ENCODE results near the gene MAFF.

The MAFF gene

DNA sequence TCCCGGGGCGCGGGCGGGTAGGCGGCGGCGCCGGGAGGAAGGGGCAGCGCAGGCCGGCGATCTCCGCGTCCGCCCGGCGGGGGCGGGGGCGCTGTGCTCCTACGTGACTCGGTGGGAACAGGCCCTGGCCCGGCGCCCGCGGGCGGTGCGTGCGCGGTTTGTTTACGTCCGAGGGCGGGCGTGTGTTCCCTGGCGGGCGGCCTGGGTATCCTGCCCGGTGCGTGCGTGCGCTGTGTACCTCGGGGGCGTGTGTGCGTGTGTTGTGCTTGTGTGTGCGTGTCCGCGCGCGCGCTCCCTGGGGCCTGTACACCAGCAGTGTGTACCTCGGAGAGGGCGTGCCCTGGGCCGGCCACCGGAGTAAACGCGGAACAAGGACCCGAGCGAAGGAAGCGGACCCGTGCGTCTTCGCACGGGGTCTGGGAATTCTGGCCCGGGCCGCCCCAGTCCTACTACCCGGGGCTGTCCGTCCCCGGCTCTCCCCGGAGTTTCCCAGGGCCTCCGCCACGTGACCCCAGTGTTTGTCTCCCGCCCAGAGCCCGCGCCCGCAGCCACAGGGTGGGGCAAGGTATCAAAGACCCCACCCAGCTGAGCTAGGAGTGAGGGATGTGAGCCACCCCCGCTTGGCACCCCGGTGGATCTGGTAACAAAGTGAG, 769 bp downstream of the MAFF start:
- Histone ChIP-seq H3K27me3 (ENCODE audit: low read depth, low read length) (no peaks in the 10 kb centered on the region), H3K9me3 (ENCODE audit: insufficient read depth, low read length) (no peaks in the 10 kb centered on the region), H3K9ac (ENCODE audit: low read length) (peak overlapping the region; percentile 82), H3K27ac (ENCODE audit: low read length) (peak overlapping the region; percentile 30), H3K36me3 (replicated peaks; ENCODE audit: low read depth, low read length) (no peaks in the 10 kb centered on the region), H3K4me1 (ENCODE audit: low read length) (peaks cover 28% of the 10 kb centered on the region), H3K4me2 (ENCODE audit: low read length) (peak overlapping the region; percentile 100), H3K79me2 (ENCODE audit: low read length) (peaks cover 14% of the 10 kb centered on the region; the same call in 1 of the 2 replicates), H2AFZ (ENCODE audit: low read depth, low read length) (peak overlapping the region; percentile 27; the same call in 1 of the 2 replicates), H3K4me3 (ENCODE audit: low read length) (peak overlapping the region; percentile 96), H4K20me1 (ENCODE audit: insufficient read depth, low read length) (peaks cover 13% of the 10 kb centered on the region; the same call in 1 of the 2 replicates)
- TF ChIP-seq EZH2phosphoT487 (IDR thresholded peaks at IDR 0.05; ENCODE audit: low read depth), result no peak
- TF ChIP-seq, protein P1, sequence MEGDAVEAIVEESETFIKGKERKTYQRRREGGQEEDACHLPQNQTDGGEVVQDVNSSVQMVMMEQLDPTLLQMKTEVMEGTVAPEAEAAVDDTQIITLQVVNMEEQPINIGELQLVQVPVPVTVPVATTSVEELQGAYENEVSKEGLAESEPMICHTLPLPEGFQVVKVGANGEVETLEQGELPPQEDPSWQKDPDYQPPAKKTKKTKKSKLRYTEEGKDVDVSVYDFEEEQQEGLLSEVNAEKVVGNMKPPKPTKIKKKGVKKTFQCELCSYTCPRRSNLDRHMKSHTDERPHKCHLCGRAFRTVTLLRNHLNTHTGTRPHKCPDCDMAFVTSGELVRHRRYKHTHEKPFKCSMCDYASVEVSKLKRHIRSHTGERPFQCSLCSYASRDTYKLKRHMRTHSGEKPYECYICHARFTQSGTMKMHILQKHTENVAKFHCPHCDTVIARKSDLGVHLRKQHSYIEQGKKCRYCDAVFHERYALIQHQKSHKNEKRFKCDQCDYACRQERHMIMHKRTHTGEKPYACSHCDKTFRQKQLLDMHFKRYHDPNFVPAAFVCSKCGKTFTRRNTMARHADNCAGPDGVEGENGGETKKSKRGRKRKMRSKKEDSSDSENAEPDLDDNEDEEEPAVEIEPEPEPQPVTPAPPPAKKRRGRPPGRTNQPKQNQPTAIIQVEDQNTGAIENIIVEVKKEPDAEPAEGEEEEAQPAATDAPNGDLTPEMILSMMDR (IDR thresholded peaks at IDR 0.05; ENCODE audit: low read depth, low read length), result peak; percentile 16

DNA sequence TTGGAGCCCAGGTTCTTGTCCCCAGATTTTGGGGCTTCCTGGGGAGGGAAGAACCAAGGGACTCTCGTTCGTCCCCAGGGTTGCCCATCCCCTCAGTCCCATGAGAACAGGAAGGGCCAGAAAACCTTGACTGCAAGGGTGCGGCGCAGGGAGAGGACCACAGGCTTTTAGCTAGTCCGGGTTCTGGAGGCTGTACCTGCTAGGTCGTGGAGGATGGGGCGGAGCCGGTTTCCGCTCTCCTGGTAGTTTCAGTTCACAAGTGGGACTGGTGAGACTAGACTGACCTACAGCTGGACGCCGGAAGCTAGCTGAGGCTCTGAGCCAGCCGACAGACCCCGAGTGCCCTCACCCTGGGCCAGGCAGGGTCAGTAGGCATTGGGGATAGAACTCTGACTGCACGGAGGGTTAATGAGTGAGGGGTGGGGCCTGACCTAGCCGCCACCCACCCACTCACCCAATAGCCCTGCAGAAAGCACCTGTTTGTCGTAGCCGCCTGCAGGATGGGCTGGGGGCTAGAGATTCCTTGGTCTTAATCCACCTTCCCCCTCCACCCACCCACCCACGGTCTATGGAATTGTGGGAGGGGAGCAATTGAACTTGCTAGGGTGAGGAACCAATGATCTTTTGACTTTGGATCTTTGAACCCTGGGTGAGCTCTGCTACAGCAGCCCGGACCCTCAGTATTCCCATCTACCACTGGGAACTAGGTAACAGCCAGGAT, 1.5 kb downstream of the MAFF start:
- Histone ChIP-seq H3K36me3 (replicated peaks; ENCODE audit: low read depth, low read length) (no peaks in the 10 kb centered on the region), H3K27ac (ENCODE audit: low read length) (no peak overlapping the region), H3K4me2 (ENCODE audit: low read length) (peak overlapping the region; percentile 100), H3K27me3 (ENCODE audit: low read depth, low read length) (no peaks in the 10 kb centered on the region), H3K79me2 (ENCODE audit: low read length) (peaks cover 14% of the 10 kb centered on the region; the same call in 1 of the 2 replicates), H2AFZ (ENCODE audit: low read depth, low read length) (0 out of 2 replicates have a peak overlapping the region, but pooled peaks have one; percentile 27), H3K9ac (ENCODE audit: low read length) (peak overlapping the region; percentile 82), H3K9me3 (ENCODE audit: insufficient read depth, low read length) (no peaks in the 10 kb centered on the region), H4K20me1 (ENCODE audit: insufficient read depth, low read length) (peaks cover 19% of the 10 kb centered on the region; the same call in 1 of the 2 replicates), H3K4me1 (ENCODE audit: low read length) (peaks cover 28% of the 10 kb centered on the region), H3K4me3 (ENCODE audit: low read length) (peak overlapping the region; percentile 96)
- TF ChIP-seq EZH2phosphoT487 (IDR thresholded peaks at IDR 0.05; ENCODE audit: low read depth), result no peak
- TF ChIP-seq, protein P1 (IDR thresholded peaks at IDR 0.05; ENCODE audit: low read depth, low read length), result no peak

DNA sequence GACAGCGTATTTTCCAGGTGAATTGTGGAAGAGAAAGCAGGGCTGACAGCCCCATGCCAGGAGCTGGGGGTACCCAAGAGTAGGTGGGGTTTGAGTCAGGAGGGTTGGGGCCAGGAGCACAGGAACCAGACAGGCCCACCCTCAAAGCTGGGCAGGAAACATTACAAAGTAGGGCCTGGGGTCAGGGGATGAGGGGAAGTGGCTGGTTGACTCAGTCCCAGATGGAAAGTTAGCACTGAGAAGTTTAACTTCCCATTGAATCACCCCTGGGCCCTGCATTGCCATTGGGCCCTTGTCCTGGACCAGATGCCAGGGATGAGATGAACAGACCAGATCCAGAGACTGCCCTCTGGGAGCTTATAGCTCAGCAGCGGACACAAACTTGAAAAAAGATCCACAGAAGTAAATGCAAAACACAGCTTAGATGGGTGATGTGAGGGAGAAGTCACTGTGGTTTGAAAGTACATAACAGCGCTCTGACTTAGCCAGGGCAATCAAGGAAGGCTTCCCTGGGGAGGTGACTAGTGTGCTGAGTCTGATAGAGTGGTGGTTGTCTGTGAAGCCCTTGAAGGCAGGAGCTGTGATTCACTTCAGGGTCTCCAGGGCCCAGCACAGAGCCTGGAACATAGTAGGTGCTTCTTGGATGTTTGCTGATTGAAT, 2.2 kb downstream of the MAFF start:
- H3K9ac ChIP-seq (ENCODE audit: low read length), result no peak overlapping the region; the same call in 1 of the 2 replicates
- peaks cover 32% of the 10 kb centered on the region for H3K4me1 ChIP-seq (ENCODE audit: low read length)
- H3K27ac ChIP-seq (ENCODE audit: low read length), result no peak overlapping the region
- peak overlapping the region; percentile 100 for H3K4me2 ChIP-seq (ENCODE audit: low read length)
- H3K79me2 ChIP-seq (ENCODE audit: low read length), result peaks cover 14% of the 10 kb centered on the region; the same call in 1 of the 2 replicates
- no peaks in the 10 kb centered on the region for H3K9me3 ChIP-seq (ENCODE audit: insufficient read depth, low read length)
- no peaks in the 10 kb centered on the region for H3K27me3 ChIP-seq (ENCODE audit: low read depth, low read length)
- TF ChIP-seq, protein P1 (IDR thresholded peaks at IDR 0.05; ENCODE audit: low read depth, low read length), result no peak
- no peak overlapping the region for H2AFZ ChIP-seq (ENCODE audit: low read depth, low read length)
- H4K20me1 ChIP-seq (ENCODE audit: insufficient read depth, low read length), result peaks cover 19% of the 10 kb centered on the region; the same call in 1 of the 2 replicates
- peak overlapping the region; percentile 96 for H3K4me3 ChIP-seq (ENCODE audit: low read length)
- no peaks in the 10 kb centered on the region for H3K36me3 ChIP-seq (replicated peaks; ENCODE audit: low read depth, low read length)

DNA sequence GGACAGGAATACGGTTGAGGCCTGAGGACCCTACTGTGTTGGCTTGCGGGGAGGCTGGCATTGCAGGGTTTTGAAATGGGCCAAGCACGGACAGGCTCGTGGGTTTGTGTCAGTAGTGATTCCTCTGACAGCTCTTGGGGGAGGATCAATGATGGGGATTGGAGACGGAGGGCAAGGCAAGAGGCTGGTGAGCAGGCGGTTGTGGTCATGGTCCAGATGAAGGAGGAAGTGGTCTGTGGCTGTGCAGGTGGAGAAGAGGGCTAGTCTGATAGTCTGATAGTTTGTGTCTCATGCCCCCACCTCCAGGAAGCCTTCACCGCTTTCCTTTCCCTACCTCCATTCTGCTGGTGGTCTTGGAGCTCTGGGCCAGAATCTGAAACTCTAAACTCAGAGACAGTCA, 3.0 kb downstream of the MAFF start:
- Histone ChIP-seq H3K79me2 (ENCODE audit: low read length) (peaks cover 14% of the 10 kb centered on the region; the same call in 1 of the 2 replicates), H3K27ac (ENCODE audit: low read length) (no peak overlapping the region), H3K4me1 (ENCODE audit: low read length) (peaks cover 32% of the 10 kb centered on the region), H3K4me2 (ENCODE audit: low read length) (peak overlapping the region; percentile 100), H3K36me3 (replicated peaks; ENCODE audit: low read depth, low read length) (no peaks in the 10 kb centered on the region), H3K4me3 (ENCODE audit: low read length) (peak overlapping the region; percentile 96), H3K9me3 (ENCODE audit: insufficient read depth, low read length) (no peaks in the 10 kb centered on the region), H4K20me1 (ENCODE audit: insufficient read depth, low read length) (peaks cover 19% of the 10 kb centered on the region; the same call in 1 of the 2 replicates), H3K27me3 (ENCODE audit: low read depth, low read length) (no peaks in the 10 kb centered on the region), H3K9ac (ENCODE audit: low read length) (peak overlapping the region; percentile 8; the same call in 1 of the 2 replicates), H2AFZ (ENCODE audit: low read depth, low read length) (no peak overlapping the region)
- TF ChIP-seq, protein P1 (IDR thresholded peaks at IDR 0.05; ENCODE audit: low read depth, low read length), result no peak
- no peak for TF ChIP-seq EZH2phosphoT487 (IDR thresholded peaks at IDR 0.05; ENCODE audit: low read depth)

All from OCI-LY3 (cell line).